IMR-90 (cell line): ENCODE results near the gene GLS2. TPM values are rescaled to one million over a fixed set of nuclear protein-coding genes. Genes with fewer than 3 reads are reported as not detected.

Experiments
- ATAC-seq: fragments of 200-7000 bp; cut with Tn5 transposase; 2 replicates; pipeline ENCODE4 v1.9.1; 2020; ENCODE audit warnings: low read depth, mild to moderate bottlenecking, moderate library complexity
- BruUV-seq: library from RNA; stranded (reverse); fragments of 400-500 nt; replicated peaks from 2 replicates; lab custom pipeline; 2021; lab: Mats Ljungman, UMichigan
- CTCF ChIA-PET: fragments of 300-600 bp; formaldehyde crosslinking; extraction: SDS; loops from one replicate; lab custom pipeline; 2021; ENCODE audit warnings: antibody characterized with exemption; lab: Yijun Ruan, JAX
- POLR2A ChIA-PET: fragments of 300-600 bp; sonication (Branson Sonifier 250); formaldehyde crosslinking; loops from one replicate; lab custom pipeline; 2022; ENCODE audit warnings: antibody characterized with exemption; ENCODE audit not compliant: unreplicated experiment; lab: Charles Lee
- DNase-seq: peaks from one replicate; pipeline ENCODE4 v3.0.0; 2013
- H2AFZ ChIP-seq: replicated peaks from 2 replicates; pipeline ENCODE3; 2013; ENCODE audit warnings: low read length, mild to moderate bottlenecking; ENCODE audit not compliant: poor library complexity
- H2AK5ac ChIP-seq: 2 replicates; pipeline ENCODE4 v1.6.1; 2013; ENCODE audit warnings: low read depth, low read length, inconsistent platforms
- H2AK9ac ChIP-seq: replicated peaks from 2 replicates; pipeline ENCODE3; 2013; ENCODE audit warnings: mild to moderate bottlenecking, low read depth, low read length, moderate library complexity; ENCODE audit not compliant: poor library complexity
- H2BK120ac ChIP-seq: 2 replicates; pipeline ENCODE4 v1.6.1; 2013; ENCODE audit warnings: low read depth, low read length, inconsistent platforms
- H2BK15ac ChIP-seq: 3 replicates; pipeline ENCODE4 v1.6.1; 2013; ENCODE audit warnings: low read depth, low read length, inconsistent platforms
- H2BK20ac ChIP-seq: 2 replicates; pipeline ENCODE4 v1.6.1; 2013; ENCODE audit warnings: low read depth, mild to moderate bottlenecking, inconsistent platforms, low read length, moderate library complexity
- H2BK5ac ChIP-seq: 2 replicates; pipeline ENCODE4 v1.6.1; 2013; ENCODE audit warnings: mild to moderate bottlenecking, low read depth, low read length, inconsistent platforms; ENCODE audit not compliant: poor library complexity, severe bottlenecking
- H3K14ac ChIP-seq: replicated peaks from 2 replicates; pipeline ENCODE4 v1.6.1; 2013; ENCODE audit warnings: low read depth, low read length, inconsistent platforms
- H3K18ac ChIP-seq: 2 replicates; pipeline ENCODE4 v1.6.1; 2013; ENCODE audit warnings: low read depth, low read length, control low read depth
- H3K23ac ChIP-seq: 2 replicates; pipeline ENCODE4 v1.6.1; 2013; ENCODE audit warnings: low read depth, low read length, inconsistent platforms
- H3K27ac ChIP-seq: 2 replicates; pipeline ENCODE4 v1.5.1; 2013; ENCODE audit warnings: mild to moderate bottlenecking, control low read depth, low read length; ENCODE audit not compliant: insufficient read depth
- H3K27me3 ChIP-seq: 2 replicates; pipeline ENCODE4 v1.6.1; 2013; ENCODE audit warnings: low read length; ENCODE audit not compliant: control insufficient read depth, insufficient read depth
- H3K36me3 ChIP-seq: 2 replicates; pipeline ENCODE4 v1.6.1; 2013; ENCODE audit warnings: low read length, mixed read lengths; ENCODE audit not compliant: control insufficient read depth, insufficient read depth
- H3K4ac ChIP-seq: 2 replicates; pipeline ENCODE4 v1.6.1; 2013; ENCODE audit warnings: low read depth, low read length, inconsistent platforms
- H3K4me1 ChIP-seq: 2 replicates; pipeline ENCODE4 v1.6.1; 2013; ENCODE audit warnings: low read length, mixed read lengths; ENCODE audit not compliant: control insufficient read depth, insufficient read depth
- H3K4me2 ChIP-seq: 2 replicates; pipeline ENCODE4 v1.6.1; 2013; ENCODE audit warnings: low read depth, mild to moderate bottlenecking, control low read depth, low read length, moderate library complexity
- H3K4me3 ChIP-seq: 2 replicates; pipeline ENCODE4 v1.5.1; 2013; ENCODE audit warnings: low read depth, mild to moderate bottlenecking, control low read depth, low read length, moderate library complexity; ENCODE audit not compliant: insufficient read depth
- H3K56ac ChIP-seq: 2 replicates; pipeline ENCODE4 v1.6.1; 2013; ENCODE audit warnings: low read length, inconsistent platforms; ENCODE audit not compliant: insufficient read depth; ENCODE audit errors: extremely low read depth
- H3K79me1 ChIP-seq, 2 experiments: 2 replicates each; pipeline ENCODE4 v1.6.1; 2013; ENCODE audit warnings: low read length in 2 of 2, inconsistent platforms in 1 of 2, low read depth in 1 of 2
- H3K9ac ChIP-seq: 2 replicates; pipeline ENCODE4 v1.6.1; 2013; ENCODE audit warnings: low read depth, low read length, control low read depth
- H3K9me1 ChIP-seq: 2 replicates; pipeline ENCODE4 v1.6.1; 2013; ENCODE audit warnings: low read length, inconsistent platforms; ENCODE audit not compliant: insufficient read depth
- H3K9me3 ChIP-seq: 2 replicates; pipeline ENCODE4 v1.6.1; 2013; ENCODE audit warnings: low read length; ENCODE audit not compliant: control insufficient read depth, insufficient read depth
- H4K20me1 ChIP-seq: 2 replicates; pipeline ENCODE4 v1.6.1; 2013; ENCODE audit warnings: low read length, inconsistent platforms; ENCODE audit not compliant: insufficient read depth
- H4K5ac ChIP-seq: 2 replicates; pipeline ENCODE4 v1.6.1; 2013; ENCODE audit warnings: mild to moderate bottlenecking, low read depth, low read length, control low read depth
- H4K8ac ChIP-seq, 2 experiments: 2 replicates each; pipeline ENCODE4 v1.6.1; 2013; ENCODE audit warnings: low read depth in 2 of 2, low read length in 2 of 2, control low read depth in 1 of 2, inconsistent platforms in 1 of 2
- H4K91ac ChIP-seq: 2 replicates; pipeline ENCODE4 v1.6.1; 2013; ENCODE audit warnings: low read depth, low read length, inconsistent platforms; ENCODE audit not compliant: insufficient read depth
- CEBPB ChIP-seq: IDR thresholded peaks from 2 replicates; pipeline ENCODE4 v1.6.1; 2012; ENCODE audit warnings: low read depth, low read length, improper control_type of control experiment
- CHD1 ChIP-seq: IDR thresholded peaks from 2 replicates; pipeline ENCODE4 v1.6.1; 2012; ENCODE audit warnings: low read depth, low read length, improper control_type of control experiment
- MXI1 ChIP-seq: IDR thresholded peaks from 2 replicates; pipeline ENCODE4 v1.6.1; 2012; ENCODE audit warnings: low read depth, mild to moderate bottlenecking, low read length, moderate library complexity, borderline replicate concordance
- NFE2L2 ChIP-seq: fragments of 150-350 bp; IDR thresholded peaks from 2 replicates; pipeline ENCODE4 v1.6.1; 2016; ENCODE audit warnings: low read depth, mild to moderate bottlenecking, low read length
- POLR2A ChIP-seq: IDR thresholded peaks from 2 replicates; pipeline ENCODE4 v1.6.1; 2012; ENCODE audit warnings: mild to moderate bottlenecking, low read depth, low read length
- RAD21 ChIP-seq: IDR thresholded peaks from 2 replicates; pipeline ENCODE4 v1.6.1; 2012; ENCODE audit warnings: low read length, improper control_type of control experiment
- RFX5 ChIP-seq: IDR thresholded peaks from 2 replicates; pipeline ENCODE4 v1.8.0; 2012; ENCODE audit warnings: low read depth, mild to moderate bottlenecking, low read length, moderate library complexity
- SMC3 ChIP-seq: fragments of 150-350 bp; IDR thresholded peaks from 2 replicates; pipeline ENCODE4 v1.6.1; 2016; ENCODE audit warnings: low read depth, mild to moderate bottlenecking, antibody characterized with exemption, low read length, moderate library complexity
- WGBS, 2 experiments: methylation state at CpG; one replicate each; pipeline versions ENCODE4 v1.1.5 to v1.1.7; 2013; ENCODE audit warnings: missing lambda C conversion rate in 2 of 2; ENCODE audit not compliant: insufficient read length in 1 of 2; ENCODE audit errors: extremely low coverage in 2 of 2; 5-methylcytosine and 5-hydroxymethylcytosine counted together
- dilution Hi-C: fragments of 300-500 bp; cut with HindIII; formaldehyde crosslinking; loops from one replicate; pipeline ENCODE4 v1.14.3; 2018; ENCODE audit warnings: low sequenced_read_pairs; ENCODE audit not compliant: unreplicated experiment
- in situ Hi-C: fragments of 300-500 bp; cut with MboI; formaldehyde crosslinking; loops from 3 replicates; pipeline ENCODE4 v1.14.3; 2019; ENCODE audit warnings: low sequenced_read_pairs, inconsistent platforms, mixed read lengths
- intact Hi-C: fragments of 100-400 bp; cut with micrococcal nuclease; formaldehyde crosslinking; loops from 2 replicates; pipeline ENCODE4 v1.10.0; 2022
- polyA plus RNA-seq, 3 experiments: library from polyadenylated mRNA; depleted of rRNA; stranded (reverse); fragments of >200 nt; gene quantifications; 2 replicates each; pipeline ENCODE4 v1.2.3, GENCODE V29; 2012; ENCODE audit warnings: low replicate concordance in 1 of 3
- total RNA-seq: library from RNA; depleted of rRNA; stranded (reverse); fragments of >200 nt; gene quantifications from 2 replicates; pipeline ENCODE4 v1.2.3, GENCODE V29; 2012

GLS2 gene
- total and polyA plus RNA-seq, 2 of the 4 experiments (the other 2 are of a cell fraction), result 0.21 to 0.36 TPM

GRCh38 chr12:56484566-56484965, 3.4 kb downstream of the GLS2 start:
- Histone ChIP-seq H2BK120ac (no peak overlapping the region), H3K4me1 (peaks cover 2% of the 10 kb centered on the region; the same call in 1 of the 2 replicates), H3K18ac (no peak overlapping the region), H2BK15ac (no peak overlapping the region), H2BK5ac (no peak overlapping the region), H4K5ac (no peak overlapping the region), H3K9me3 (0 out of 2 replicates have a peak, but pooled peaks cover 2% of the 10 kb centered on the region), H2AK5ac (no peak overlapping the region), H2AK9ac (no peak overlapping the region), H3K27ac (no peak overlapping the region), H2AFZ (no peak overlapping the region), H3K4ac (no peak overlapping the region), H3K27me3 (peaks cover 19% of the 10 kb centered on the region), H2BK20ac (no peak overlapping the region), H3K4me3 (no peak overlapping the region), H3K56ac (no peak overlapping the region), H3K79me1 (no peaks in the 10 kb centered on the region), H3K9ac (no peak overlapping the region), H4K20me1 (no peaks in the 10 kb centered on the region), H3K14ac (no peak overlapping the region), H4K91ac (no peak overlapping the region), H3K4me2 (no peak overlapping the region), H3K9me1 (peaks cover 6% of the 10 kb centered on the region; the same call in 1 of the 2 replicates), H3K23ac (no peak overlapping the region), H4K8ac (no peak overlapping the region), H3K36me3 (no peaks in the 10 kb centered on the region)
- no peak for TF ChIP-seq NFE2L2
- TF ChIP-seq POLR2A, result no peak
- no peak for TF ChIP-seq SMC3
- no peak for TF ChIP-seq RAD21
- TF ChIP-seq RFX5, result no peak
- TF ChIP-seq CEBPB, result no peak
- TF ChIP-seq MXI1, result no peak
- no peak for TF ChIP-seq CHD1
- WGBS, 2 experiments, result no CpG with 5 or more reads among the region's 1 CpG
- BruUV-seq, result no TSS peak
- DNase-seq (no peak), ATAC-seq (no peak)
- dilution Hi-C loops, result no loop called here
- ChIA-PET CTCF (interaction anchor here (1.0 kb wide), 1 partner anchor 9 kb away, joined by 3 read pairs; no protein-coding TSS in a partner anchor), POLR2A (no interaction called here)
- intact Hi-C loops, result no loop called here
- in situ Hi-C loops, result no loop called here
